GM12892 (cell line): ENCODE results near the gene MEF2B.

Source experiments
- POLR2A ChIP-seq: IDR thresholded peaks from 2 replicates; pipeline ENCODE4 v1.6.1; 2011; ENCODE audit warnings: low read depth, low read length, control low read depth
- POLR2AphosphoS5 ChIP-seq: IDR thresholded peaks from 2 replicates; pipeline ENCODE4 v1.6.1; 2011; ENCODE audit warnings: low read depth, low read length, control low read depth

GRCh38 chr19:19154768-19155494 is 15.1 kb downstream of the MEF2B start:
- TF ChIP-seq POLR2AphosphoS5 (no peak), POLR2A (no peak)
